GM21381 (cell line): Measurements from ENCODE around the gene OTX2.

Experiments
- ATAC-seq: cut with Tn5 transposase; IDR thresholded peaks from one replicate; pipeline ENCODE4 v1.9.1; 2021; ENCODE audit warnings: mild to moderate bottlenecking, moderate library complexity; ENCODE audit not compliant: unreplicated experiment

Gene OTX2

GRCh38 chr14:56812364-56813141 lies 2.3 kb upstream of the OTX2 start:
- no peak for ATAC-seq

GRCh38 chr14:56811593-56812363 lies 1.5 kb upstream of the OTX2 start:
- no peak for ATAC-seq

- no peak for ATAC-seq
Measured at GRCh38 chr14:56810836-56811592, 735 bp upstream of the OTX2 start.

GRCh38 chr14:56809270-56810146 lies 771 bp downstream of the OTX2 start:
- ATAC-seq, result no peak

GRCh38 chr14:56808383-56809269 lies 1.7 kb downstream of the OTX2 start:
- ATAC-seq, result no peak

GRCh38 chr14:56808110-56808382 lies 2.2 kb downstream of the OTX2 start:
- ATAC-seq, result no peak

GRCh38 chr14:56807386-56808109 lies 2.7 kb downstream of the OTX2 start:
- no peak for ATAC-seq

GRCh38 chr14:56806760-56807159 lies 3.5 kb downstream of the OTX2 start:
- ATAC-seq, result no peak

GRCh38 chr14:56805992-56806727 lies 4.1 kb downstream of the OTX2 start:
- ATAC-seq, result no peak

GRCh38 chr14:56805201-56805991 lies 4.9 kb downstream of the OTX2 start:
- no peak for ATAC-seq

- no peak for ATAC-seq
Measured at GRCh38 chr14:56803816-56804535, 6.3 kb downstream of the OTX2 start.

- ATAC-seq, result no peak
Measured at GRCh38 chr14:56801920-56802319, 8.4 kb downstream of the OTX2 start.

- ATAC-seq, result no peak
Measured at GRCh38 chr14:56799343-56799645, 11.0 kb downstream of the OTX2 start.

GRCh38 chr14:56798447-56799342 lies 11.6 kb downstream of the OTX2 start:
- no peak for ATAC-seq

GRCh38 chr14:56797569-56798446 lies 12.5 kb downstream of the OTX2 start:
- no peak for ATAC-seq
